Right lung (tissue), 5 donors: ENCODE data around the gene TBC1D16. TPM values are rescaled to one million over a fixed set of nuclear protein-coding genes. Genes with fewer than 3 reads are reported as not detected.

ENCODE experiments used
- DNase-seq, 2 donors: peaks; one replicate each; pipeline ENCODE4 v3.0.0-alpha.2; 2013
- polyA plus RNA-seq, 5 donors: library from polyadenylated mRNA; unstranded; fragments of 120-200 nt; gene quantifications; one replicate each; pipeline versions ENCODE4 v1.2.1 to v1.2.3, GENCODE V29; 2013; ENCODE audit warnings: inconsistent platforms in 1 of 5, low replicate concordance in 1 of 5; ENCODE audit not compliant: insufficient read length in 5 of 5, insufficient read depth in 1 of 5

The TBC1D16 gene
- polyA plus RNA-seq, 5 donors = 19.0 to 36.4 (median 25.2) TPM

GRCh38 chr17:79940459-79941087, 95.1 kb downstream of the TBC1D16 start:
- no peak for DNase-seq

DNA sequence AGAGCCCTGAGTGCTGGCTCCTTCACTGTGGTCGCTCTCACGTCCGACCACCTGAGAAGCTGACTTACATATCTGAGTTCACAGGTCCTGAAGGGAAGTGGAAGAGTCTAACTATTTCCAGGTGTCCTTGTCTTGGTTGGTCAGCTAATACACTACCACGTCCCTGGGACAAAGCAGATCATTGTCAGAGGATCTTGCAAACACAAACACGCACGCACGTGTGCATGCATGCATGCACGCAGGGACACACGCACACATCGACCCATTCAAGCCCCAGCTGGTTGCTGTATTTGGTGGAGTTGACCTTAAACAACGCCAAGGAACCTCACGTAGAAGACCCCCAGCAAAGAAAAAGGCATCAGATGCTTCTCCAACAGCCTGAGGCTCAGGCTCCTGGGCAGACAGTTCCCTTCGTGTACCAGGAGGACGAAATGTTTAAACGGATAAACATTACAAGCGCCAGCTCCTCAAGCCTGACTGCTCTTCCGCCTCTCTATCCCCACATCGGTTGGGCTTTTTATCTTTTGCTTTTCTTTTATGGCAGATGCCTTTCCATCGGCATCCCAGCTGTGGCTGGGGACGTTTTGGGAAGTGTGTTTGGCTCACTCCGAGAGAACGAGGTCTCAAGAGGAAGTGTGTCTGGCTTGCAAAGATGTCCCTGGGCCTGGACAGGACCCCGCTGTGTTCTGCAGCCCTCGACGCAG, 95.8 kb downstream of the TBC1D16 start:
- no peak for DNase-seq

- DNase-seq = no peak
Measured at GRCh38 chr17:79939094-79939435, 96.6 kb downstream of the TBC1D16 start.

DNA sequence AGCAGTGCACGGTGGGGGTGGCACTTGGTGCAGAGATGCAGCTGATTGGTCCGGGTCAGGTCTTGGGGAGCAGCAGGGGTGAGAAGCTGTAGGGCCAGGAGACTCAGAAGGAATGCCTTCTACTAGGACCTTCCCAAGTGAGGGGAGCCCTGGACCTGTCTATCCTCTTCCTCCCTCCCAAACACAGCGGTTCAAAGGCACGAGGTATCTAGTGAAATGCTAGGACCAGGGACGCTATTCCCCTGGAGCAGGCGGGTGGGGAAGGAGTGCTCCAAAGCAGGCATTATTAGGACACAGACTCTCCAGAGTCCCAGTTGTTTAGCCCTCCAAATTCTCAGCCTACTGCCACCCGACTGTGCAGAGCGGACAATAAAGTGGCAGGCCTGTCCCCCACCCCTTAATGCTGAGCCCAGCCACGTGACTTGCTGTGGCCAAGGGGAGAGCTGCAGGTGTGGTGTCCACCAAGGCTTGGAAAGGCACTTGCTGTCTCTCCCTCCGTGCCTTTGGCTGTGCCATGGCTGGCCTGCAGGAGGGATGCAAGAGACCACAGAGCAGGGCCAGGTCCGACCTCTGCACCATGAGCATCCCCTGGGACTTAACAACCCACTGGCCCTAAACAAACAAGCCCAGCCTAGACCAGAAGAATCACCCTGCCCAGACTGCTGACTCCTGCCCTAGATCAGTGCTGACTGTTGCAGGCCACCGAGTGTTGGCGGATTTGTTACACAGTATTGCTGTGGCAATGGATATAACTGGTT, 97.2 kb downstream of the TBC1D16 start:
- no peak for DNase-seq

DNA sequence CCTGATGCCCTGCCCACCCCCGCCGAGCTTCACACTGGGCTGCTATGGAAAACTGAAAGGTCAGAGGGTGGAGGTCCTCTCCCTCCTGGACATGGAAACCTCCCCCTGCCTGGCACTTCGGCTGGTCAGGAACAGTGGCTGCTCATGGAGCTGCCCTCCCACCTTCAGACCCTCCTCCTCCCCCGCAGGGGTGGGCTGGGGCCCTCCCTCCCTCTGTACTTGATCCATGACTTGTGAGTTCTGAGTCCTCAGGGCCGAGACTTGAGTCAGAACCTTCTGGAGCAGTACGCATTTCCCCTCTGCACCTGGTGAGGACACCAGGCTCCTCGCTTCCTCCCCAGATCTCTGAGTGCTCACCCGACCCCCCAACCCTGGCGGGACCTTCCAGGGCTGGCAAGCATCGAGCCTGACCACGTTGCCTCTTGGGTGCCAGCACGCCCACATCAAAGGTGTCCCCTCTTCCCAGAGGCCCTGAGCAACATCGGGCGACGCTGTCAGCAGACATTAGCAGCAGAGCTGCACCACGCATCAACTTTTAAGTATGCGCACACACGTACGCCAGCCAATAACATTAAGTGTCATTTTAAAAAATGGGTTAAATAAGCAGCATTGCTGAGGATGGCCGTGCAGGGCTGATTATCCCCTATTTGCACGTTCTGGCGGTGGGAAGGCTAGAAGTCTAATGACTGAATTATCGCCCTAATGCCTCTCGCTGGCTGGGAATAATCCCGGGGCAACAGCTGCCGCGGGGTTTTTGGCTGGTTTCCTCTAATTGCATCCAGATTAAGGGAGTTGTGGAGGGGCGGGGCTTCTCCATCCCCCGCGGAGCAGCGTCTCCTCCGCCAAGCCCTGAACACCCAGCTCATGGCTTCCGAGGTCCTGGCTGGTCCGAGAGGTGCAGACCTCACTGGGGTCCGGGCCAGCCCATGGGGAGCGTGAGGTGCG, 98.0 kb downstream of the TBC1D16 start:
- no peak for DNase-seq

DNA sequence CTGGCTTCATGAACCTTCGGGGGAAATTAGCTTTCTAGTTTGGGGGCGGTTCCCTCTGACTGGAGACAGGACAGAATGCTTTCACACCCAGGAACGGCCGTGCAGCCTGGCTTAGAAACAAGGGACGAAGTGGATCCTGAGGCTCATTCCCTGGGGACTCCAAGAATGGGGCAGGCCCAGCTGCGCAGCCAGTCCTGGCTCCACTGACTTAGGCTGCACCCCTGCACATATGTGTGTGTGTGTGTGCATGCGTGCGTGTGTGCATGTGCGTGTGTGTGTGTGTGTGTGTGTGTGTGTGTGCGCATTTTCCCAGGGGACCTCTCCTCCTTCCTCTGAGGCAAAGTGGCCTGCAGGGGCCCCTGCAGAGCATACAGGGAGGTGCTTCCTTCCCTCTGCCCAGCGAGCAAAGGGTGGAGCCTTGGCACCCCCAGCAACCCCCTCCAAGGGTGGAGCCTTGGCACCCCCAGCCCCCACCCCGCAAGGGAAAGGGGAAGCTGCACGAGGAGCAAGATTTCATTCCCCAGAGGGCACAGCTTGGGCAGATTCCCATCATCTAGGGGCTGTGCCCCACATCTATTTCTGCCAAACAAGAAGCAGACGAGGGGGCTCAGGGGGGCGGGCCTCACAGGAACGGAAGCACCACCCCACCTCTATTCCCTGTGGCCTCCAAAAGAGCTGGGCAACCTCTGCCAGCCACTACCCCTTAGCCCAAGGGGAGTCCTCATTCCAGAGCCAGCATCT, 98.9 kb downstream of the TBC1D16 start:
- no peak for DNase-seq

DNA sequence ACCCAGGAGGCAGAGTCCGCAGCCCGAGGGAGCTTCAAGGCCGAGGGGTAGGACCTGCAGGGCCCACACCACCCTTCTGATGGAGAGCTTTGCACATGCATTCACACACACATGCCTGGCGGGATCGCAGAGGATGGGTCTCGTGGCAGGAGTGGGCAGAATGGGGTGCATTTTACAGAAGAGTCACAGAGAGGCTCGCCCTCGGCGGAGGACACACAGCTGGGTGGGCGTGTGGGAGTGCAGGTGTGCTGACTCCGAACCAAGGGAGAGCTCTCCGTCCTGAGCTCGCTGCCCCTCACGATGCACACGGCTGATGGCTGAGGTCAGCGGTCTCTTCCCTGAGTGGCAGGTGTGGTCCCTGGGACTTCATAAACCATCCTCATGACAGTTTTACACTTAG, 99.6 kb downstream of the TBC1D16 start:
- DNase-seq = no peak

GRCh38 chr17:79935197-79935885, 100.3 kb downstream of the TBC1D16 start:
- no peak for DNase-seq

DNA sequence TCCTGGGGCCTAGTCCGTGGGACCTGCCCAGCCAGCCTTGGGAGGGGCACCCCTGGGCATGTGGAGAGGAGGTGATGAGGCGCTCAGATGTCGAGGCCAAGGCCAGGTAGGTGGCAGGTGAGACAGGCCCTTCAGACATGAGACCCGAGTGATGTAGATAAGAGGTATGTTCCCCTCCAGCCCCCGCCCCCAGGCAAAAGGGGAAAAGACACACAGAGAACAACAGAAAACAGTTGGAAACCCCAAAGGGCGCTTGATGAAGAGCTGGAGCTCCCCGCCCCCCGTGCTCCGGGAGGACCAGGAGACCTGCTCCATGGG, 101.1 kb downstream of the TBC1D16 start:
- DNase-seq = no peak

DNA sequence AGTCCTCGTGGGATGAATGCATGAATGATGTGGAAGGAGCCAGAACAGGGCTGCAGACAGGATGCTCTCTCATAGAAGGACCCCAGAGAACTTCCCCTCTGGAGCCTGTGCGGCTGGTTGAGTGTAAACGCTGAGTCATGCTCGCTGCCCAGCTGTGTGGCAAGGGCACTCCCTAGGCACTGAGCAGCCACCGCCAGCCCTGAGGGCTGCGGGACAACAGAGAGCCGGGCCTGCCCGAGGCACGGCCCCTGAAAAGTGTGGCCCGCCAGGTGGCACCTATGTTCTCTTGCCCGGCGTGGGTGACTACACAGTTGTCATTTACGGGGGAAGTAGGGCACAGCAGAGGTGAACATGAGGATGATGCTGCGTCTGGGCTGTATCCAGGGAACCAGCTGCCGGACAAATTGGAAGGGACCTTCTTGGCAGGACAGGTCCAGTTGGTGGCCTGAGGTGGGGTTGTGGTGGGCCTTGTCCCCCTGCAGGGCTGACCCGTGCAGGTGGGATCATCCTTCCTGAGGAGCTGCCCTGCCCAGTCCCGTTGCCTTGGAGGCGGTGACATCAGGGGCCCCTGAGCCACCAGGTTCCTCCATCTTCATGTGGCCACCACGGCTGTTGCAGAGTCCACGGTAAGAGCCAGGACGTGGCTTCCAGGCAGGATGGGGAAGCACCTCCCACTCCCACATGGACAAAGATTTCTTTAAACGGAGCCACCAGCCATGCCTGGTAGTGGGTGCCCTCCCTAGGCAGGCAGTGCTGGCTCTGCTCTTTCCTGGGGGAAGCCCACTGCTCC, 101.6 kb downstream of the TBC1D16 start:
- DNase-seq = no peak

- DNase-seq = no peak
Measured at GRCh38 chr17:79932451-79933306, 103.0 kb downstream of the TBC1D16 start.

GRCh38 chr17:79931817-79932309, 103.8 kb downstream of the TBC1D16 start:
- DNase-seq = no peak

DNA sequence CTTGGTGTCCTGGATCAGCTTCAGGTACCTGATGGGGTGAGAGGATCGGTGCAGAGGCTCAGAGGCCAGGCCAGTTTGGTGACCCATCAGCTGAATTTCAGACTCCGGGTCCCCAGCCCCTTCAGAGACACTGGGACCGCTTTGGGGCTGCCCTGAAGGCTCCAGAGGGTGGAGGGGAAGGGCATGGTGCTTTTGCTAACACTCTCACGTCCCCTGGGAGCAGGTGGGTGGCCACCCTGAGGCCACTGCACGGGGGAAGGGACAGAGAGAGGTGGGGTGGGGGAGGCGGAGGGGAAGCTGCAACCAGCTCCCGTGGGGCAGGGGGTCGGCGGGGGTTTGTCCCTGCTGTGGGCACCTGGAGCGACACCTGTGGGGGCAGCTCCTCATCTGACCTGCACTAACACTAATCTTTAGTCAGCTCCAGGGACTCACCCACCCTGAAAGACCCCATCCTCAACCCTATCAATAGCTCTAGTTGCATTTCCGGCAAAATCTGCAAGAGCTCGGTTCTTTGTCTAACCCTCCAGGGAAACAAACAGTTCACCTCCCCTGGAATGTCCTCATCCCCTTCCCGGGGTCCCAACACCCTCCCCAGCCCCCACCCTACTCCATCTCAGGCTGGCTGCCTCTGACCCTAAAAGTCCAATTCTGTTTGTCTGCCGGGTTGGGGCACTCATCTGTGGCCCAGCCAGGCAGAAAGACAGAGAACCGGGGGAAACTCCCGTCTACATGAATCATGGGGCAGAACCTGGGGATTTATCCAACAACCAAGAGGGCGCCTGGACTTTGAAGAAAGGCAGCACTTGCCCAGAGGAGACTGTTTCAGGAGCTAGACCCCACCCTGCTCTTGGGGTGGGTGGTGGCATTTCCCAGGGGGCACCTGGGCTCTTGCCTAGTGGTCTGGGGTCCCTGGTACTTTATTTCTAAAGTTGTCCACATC, 104.5 kb downstream of the TBC1D16 start:
- no peak for DNase-seq

DNA sequence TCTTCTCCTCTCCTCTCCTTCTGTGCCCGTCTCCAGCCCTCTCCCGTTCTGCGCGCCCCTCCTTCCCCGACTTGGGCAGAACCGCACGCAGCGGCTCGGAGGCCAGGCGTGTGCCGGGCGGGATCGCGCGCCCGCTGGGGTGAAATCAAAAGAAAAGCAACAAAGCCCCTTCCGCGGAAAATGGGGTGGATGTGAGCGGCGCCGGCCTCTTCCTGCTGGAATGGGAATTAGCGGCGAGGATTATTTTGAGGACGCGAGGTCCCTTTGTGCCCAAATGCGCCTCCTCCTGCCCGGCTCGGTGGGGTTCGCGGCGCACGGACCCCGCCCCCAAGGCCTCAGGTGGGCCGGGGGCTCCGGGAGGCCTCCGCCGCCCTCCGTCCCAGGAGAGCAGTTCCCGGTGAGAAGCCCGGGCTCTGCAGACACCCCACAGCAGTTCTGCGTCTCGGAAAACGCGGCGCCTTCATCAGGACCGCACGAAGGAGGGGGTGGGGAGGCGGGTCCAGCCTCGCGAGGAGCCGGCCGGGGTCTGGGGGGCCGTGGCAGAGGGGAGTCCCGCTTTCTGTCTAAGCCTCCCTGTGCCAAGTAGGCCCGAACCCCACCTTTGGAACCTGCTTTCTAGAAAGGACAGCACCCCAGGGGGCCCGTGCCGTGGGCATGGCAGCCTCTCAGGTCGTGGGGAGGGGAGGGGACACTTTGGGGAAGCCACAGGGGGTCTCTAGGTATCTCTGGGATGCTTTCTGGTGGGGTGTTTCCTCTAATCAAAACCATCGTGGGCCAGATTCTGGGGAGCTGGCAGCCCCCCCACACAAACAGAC, 105.4 kb downstream of the TBC1D16 start:
- DNase-seq = no peak

GRCh38 chr17:79929257-79930061, 106.2 kb downstream of the TBC1D16 start:
- DNase-seq = no peak
